H9 (cell line): Measurements from ENCODE around the gene DUSP2. TPM values are rescaled to one million over a fixed set of nuclear protein-coding genes. Genes with fewer than 3 reads are reported as not detected.

Source experiments
- DNase-seq: peaks from one replicate; pipeline ENCODE4 v3.0.0-alpha.2; 2017
- H2AFZ ChIP-seq: one replicate; pipeline ENCODE4 v1.6.1; 2013; ENCODE audit warnings: mild to moderate bottlenecking, low read length, control low read depth, moderate library complexity
- H2AK5ac ChIP-seq: 2 replicates; pipeline ENCODE4 v1.6.1; 2013; ENCODE audit warnings: low read length, control low read depth, mixed read lengths; ENCODE audit not compliant: insufficient read length
- H2BK120ac ChIP-seq: one replicate; pipeline ENCODE4 v1.6.1; 2013; ENCODE audit warnings: low read depth, mild to moderate bottlenecking, low read length, control low read depth, inconsistent platforms; ENCODE audit not compliant: poor library complexity, severe bottlenecking
- H2BK12ac ChIP-seq: 2 replicates; pipeline ENCODE4 v1.6.1; 2013; ENCODE audit warnings: low read length, control low read depth, mixed read lengths, low read depth; ENCODE audit not compliant: insufficient read length
- H2BK15ac ChIP-seq: 2 replicates; pipeline ENCODE4 v1.6.1; 2013; ENCODE audit warnings: low read depth, low read length, control low read depth
- H2BK20ac ChIP-seq: one replicate; pipeline ENCODE4 v1.6.1; 2013; ENCODE audit warnings: low read depth, mild to moderate bottlenecking, low read length, control low read depth, inconsistent platforms; ENCODE audit not compliant: poor library complexity, severe bottlenecking
- H2BK5ac ChIP-seq: 2 replicates; pipeline ENCODE4 v1.6.1; 2013; ENCODE audit warnings: low read length, control low read depth, mixed read lengths; ENCODE audit not compliant: insufficient read length
- H3K14ac ChIP-seq: 2 replicates; pipeline ENCODE4 v1.6.1; 2013; ENCODE audit warnings: low read length, control low read depth; ENCODE audit not compliant: insufficient read depth
- H3K18ac ChIP-seq: 2 replicates; pipeline ENCODE4 v1.6.1; 2013; ENCODE audit warnings: low read depth, mild to moderate bottlenecking, mixed read lengths, low read length, control low read depth; ENCODE audit not compliant: insufficient read length
- H3K23ac ChIP-seq: 2 replicates; pipeline ENCODE4 v1.6.1; 2013; ENCODE audit warnings: low read length, control low read depth, mixed read lengths, low read depth; ENCODE audit not compliant: insufficient read length
- H3K23me2 ChIP-seq: 2 replicates; pipeline ENCODE4 v1.6.1; 2013; ENCODE audit warnings: low read depth, mild to moderate bottlenecking, mixed read lengths, low read length, control low read depth; ENCODE audit not compliant: insufficient read length, poor library complexity, severe bottlenecking
- H3K27ac ChIP-seq: 2 replicates; pipeline ENCODE4 v1.5.1; 2013; ENCODE audit warnings: low read length, control low read depth, mixed read lengths, low read depth; ENCODE audit not compliant: insufficient read length
- H3K27me3 ChIP-seq: 2 replicates; pipeline ENCODE4 v1.6.1; 2013; ENCODE audit warnings: low read length, control low read depth, inconsistent platforms; ENCODE audit not compliant: insufficient read depth
- H3K4ac ChIP-seq: 2 replicates; pipeline ENCODE4 v1.6.1; 2013; ENCODE audit warnings: low read depth, mild to moderate bottlenecking, control low read depth, inconsistent platforms, low read length, moderate library complexity
- H3K4me1 ChIP-seq: 2 replicates; pipeline ENCODE4 v1.6.1; 2013; ENCODE audit warnings: low read length, control low read depth, inconsistent platforms; ENCODE audit not compliant: insufficient read depth
- H3K4me2 ChIP-seq: 2 replicates; pipeline ENCODE4 v1.6.1; 2013; ENCODE audit warnings: low read length, control low read depth, mixed read lengths; ENCODE audit not compliant: insufficient read length, insufficient read depth
- H3K56ac ChIP-seq: 2 replicates; pipeline ENCODE4 v1.6.1; 2013; ENCODE audit warnings: low read depth, mild to moderate bottlenecking, mixed read lengths, low read length, control low read depth; ENCODE audit not compliant: insufficient read length
- H3K79me1 ChIP-seq: 2 replicates; pipeline ENCODE4 v1.6.1; 2013; ENCODE audit warnings: low read depth, mild to moderate bottlenecking, moderate library complexity, low read length, control low read depth, inconsistent platforms; ENCODE audit not compliant: insufficient read depth, poor library complexity, severe bottlenecking
- H3K79me2 ChIP-seq: 2 replicates; pipeline ENCODE4 v1.6.1; 2013; ENCODE audit warnings: low read length, control low read depth, inconsistent platforms; ENCODE audit not compliant: insufficient read depth
- H3K9ac ChIP-seq: 2 replicates; pipeline ENCODE4 v1.6.1; 2013; ENCODE audit warnings: low read length, control low read depth, mixed read lengths; ENCODE audit not compliant: insufficient read length; ENCODE audit errors: extremely low read depth
- H3K9me3 ChIP-seq: one replicate; pipeline ENCODE4 v1.6.1; 2013; ENCODE audit warnings: low read depth, low read length, inconsistent platforms; ENCODE audit not compliant: control insufficient read depth
- H3T11ph ChIP-seq: one replicate; pipeline ENCODE4 v1.6.1; 2013; ENCODE audit warnings: mild to moderate bottlenecking, low read length, control low read depth, inconsistent platforms
- H4K20me1 ChIP-seq: one replicate; pipeline ENCODE4 v1.6.1; 2013; ENCODE audit not compliant: control insufficient read depth, insufficient read length, insufficient read depth
- H4K5ac ChIP-seq: 2 replicates; pipeline ENCODE4 v1.6.1; 2013; ENCODE audit warnings: low read depth, mild to moderate bottlenecking, mixed read lengths, low read length, control low read depth; ENCODE audit not compliant: insufficient read length
- H4K8ac ChIP-seq: replicated peaks from 2 replicates; pipeline ENCODE4 v1.6.1; 2013; ENCODE audit warnings: low read length, control low read depth, mixed read lengths, low read depth; ENCODE audit not compliant: insufficient read length
- H4K91ac ChIP-seq: 2 replicates; pipeline ENCODE4 v1.6.1; 2013; ENCODE audit warnings: low read depth, mild to moderate bottlenecking, moderate library complexity, mixed read lengths, low read length, control low read depth; ENCODE audit not compliant: insufficient read length
- H3K27ac Mint-ChIP-seq, 3 experiments: 2 replicates in 2 of 3; 3 replicates in 1 of 3; pipeline ENCODE4 v1.8.0; 2020 to 2021; ENCODE audit warnings: mixed read lengths in 3 of 3, mild to moderate bottlenecking in 1 of 3, moderate library complexity in 1 of 3
- H3K27me3 Mint-ChIP-seq: 2 replicates; pipeline ENCODE4 v1.8.0; 2021; ENCODE audit warnings: low read depth, mild to moderate bottlenecking, moderate library complexity, mixed read lengths
- H3K36me3 Mint-ChIP-seq, 3 experiments: 2 replicates in 2 of 3; 3 replicates in 1 of 3; pipeline ENCODE4 v1.8.0; 2020 to 2021; ENCODE audit warnings: low read depth in 3 of 3, mixed read lengths in 3 of 3; ENCODE audit not compliant: insufficient read depth in 1 of 3
- H3K4me1 Mint-ChIP-seq, 2 experiments: 2 replicates each; pipeline ENCODE4 v1.8.0; 2020; ENCODE audit warnings: mixed read lengths in 2 of 2
- H3K4me3 Mint-ChIP-seq, 2 experiments: 2 replicates in 1 of 2; 3 replicates in 1 of 2; pipeline ENCODE4 v1.8.0; 2020 to 2021; ENCODE audit warnings: mild to moderate bottlenecking in 2 of 2, mixed read lengths in 2 of 2, moderate library complexity in 1 of 2
- H3K9me3 Mint-ChIP-seq, 2 experiments: 2 replicates in 1 of 2; 3 replicates in 1 of 2; pipeline ENCODE4 v1.8.0; 2020; ENCODE audit warnings: mild to moderate bottlenecking in 2 of 2, mixed read lengths in 2 of 2, moderate library complexity in 1 of 2
- WGBS: extraction: QIAGEN DNeasy Blood & Tissue Kit; methylation state at CpG from one replicate; pipeline ENCODE4 v1.1.7; 2013; ENCODE audit warnings: missing lambda C conversion rate, low lambda C conversion rate, mixed read lengths; ENCODE audit not compliant: insufficient read length; ENCODE audit errors: extremely low coverage; 5-methylcytosine and 5-hydroxymethylcytosine counted together
- total RNA-seq: library from RNA; stranded (reverse); gene quantifications from 2 replicates; pipeline ENCODE4 v1.2.1, GENCODE V29; 2021
- TF ChIP-seq, protein P1 (sequence below): fragments of 200-600 bp; sonication (generic); conservative IDR thresholded peaks from 3 replicates; pipeline ENCODE4 v1.8.0; 2021; ENCODE audit warnings: antibody characterized with exemption, mild to moderate bottlenecking

Gene DUSP2
- total RNA-seq, 1 experiment from 2014 or later: 14.9 TPM

DNA sequence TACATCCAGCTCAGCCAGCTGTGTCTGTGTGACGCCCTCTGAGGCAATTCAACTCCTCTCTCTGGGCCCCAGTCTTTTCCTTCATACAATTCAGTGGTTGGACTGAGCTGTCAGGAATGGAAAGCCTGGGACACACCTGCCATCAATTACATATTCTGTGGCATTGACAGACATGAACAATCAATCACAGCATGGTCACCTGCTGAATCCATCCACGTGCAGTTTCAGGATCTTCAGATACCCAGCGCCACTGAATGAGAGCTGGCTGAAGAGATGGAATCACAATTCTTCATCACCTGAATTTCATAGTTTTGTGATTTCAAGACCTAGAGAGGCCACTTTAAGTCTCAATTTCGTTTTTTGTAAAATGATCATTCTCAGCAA, 34.0 kb downstream of the DUSP2 start:
- Histone ChIP-seq H3K79me2 (no peaks in the 10 kb centered on the region), H3K23me2 (peaks cover 6% of the 10 kb centered on the region), H3K4ac (no peak overlapping the region), H3K9ac (no peak overlapping the region), H4K20me1 (no peaks in the 10 kb centered on the region), H3K27me3 (no peaks in the 10 kb centered on the region; the same call in 1 of the 2 replicates), H4K5ac (no peak overlapping the region), H2AFZ (no peak overlapping the region), H3K4me2 (no peak overlapping the region), H3K56ac (no peak overlapping the region), H2BK20ac (no peak overlapping the region), H2AK5ac (no peak overlapping the region), H3K14ac (no peak overlapping the region; the same call in 1 of the 2 replicates), H2BK5ac (no peak overlapping the region), H3K79me1 (no peaks in the 10 kb centered on the region), H3K27ac (no peak overlapping the region), H4K91ac (no peak overlapping the region), H4K8ac (no peak overlapping the region), H3K9me3 (no peaks in the 10 kb centered on the region), H2BK12ac (no peak overlapping the region), H2BK120ac (no peak overlapping the region), H3K18ac (no peak overlapping the region), H3T11ph (no peak overlapping the region), H3K23ac (no peak overlapping the region), H2BK15ac (no peak overlapping the region), H3K4me1 (peaks cover 6% of the 10 kb centered on the region; the same call in 1 of the 2 replicates)
- H3K27ac Mint-ChIP-seq: no peak overlapping the region
- peaks cover 26% of the 10 kb centered on the region for H3K27me3 Mint-ChIP-seq
- no peak overlapping the region for H3K4me3 Mint-ChIP-seq
- TF ChIP-seq, protein P1, sequence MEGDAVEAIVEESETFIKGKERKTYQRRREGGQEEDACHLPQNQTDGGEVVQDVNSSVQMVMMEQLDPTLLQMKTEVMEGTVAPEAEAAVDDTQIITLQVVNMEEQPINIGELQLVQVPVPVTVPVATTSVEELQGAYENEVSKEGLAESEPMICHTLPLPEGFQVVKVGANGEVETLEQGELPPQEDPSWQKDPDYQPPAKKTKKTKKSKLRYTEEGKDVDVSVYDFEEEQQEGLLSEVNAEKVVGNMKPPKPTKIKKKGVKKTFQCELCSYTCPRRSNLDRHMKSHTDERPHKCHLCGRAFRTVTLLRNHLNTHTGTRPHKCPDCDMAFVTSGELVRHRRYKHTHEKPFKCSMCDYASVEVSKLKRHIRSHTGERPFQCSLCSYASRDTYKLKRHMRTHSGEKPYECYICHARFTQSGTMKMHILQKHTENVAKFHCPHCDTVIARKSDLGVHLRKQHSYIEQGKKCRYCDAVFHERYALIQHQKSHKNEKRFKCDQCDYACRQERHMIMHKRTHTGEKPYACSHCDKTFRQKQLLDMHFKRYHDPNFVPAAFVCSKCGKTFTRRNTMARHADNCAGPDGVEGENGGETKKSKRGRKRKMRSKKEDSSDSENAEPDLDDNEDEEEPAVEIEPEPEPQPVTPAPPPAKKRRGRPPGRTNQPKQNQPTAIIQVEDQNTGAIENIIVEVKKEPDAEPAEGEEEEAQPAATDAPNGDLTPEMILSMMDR: no peak
- DNase-seq: no peak
- H3K36me3 Mint-ChIP-seq: peaks cover 0 to 8% (median 8%) of the 10 kb centered on the region in 3 experiments; a peak in 4 of 7 replicates
- WGBS: no CpG with 5 or more reads among the region's 4 CpGs
- H3K9me3 Mint-ChIP-seq: peaks cover 2 to 4% of the 10 kb centered on the region in 2 experiments; a peak in 2 of 5 replicates
- H3K4me1 Mint-ChIP-seq: peaks cover 29 to 43% of the 10 kb centered on the region in 2 experiments
